OCI-M1 (cell line): ENCODE measurements around the gene MKRN3.
"Not testable (repeated sequence)": the region's sequence is repeated elsewhere in the genome, so short reads cannot be mapped to it uniquely, and the experiment has no call there.

Experiments used
- DNase-seq: peaks from one replicate; lab custom pipeline; 2025; lab: John Stamatoyannopoulos, UW

The MKRN3 gene

GRCh38 chr15:23589012-23589411 is 23.5 kb downstream of the MKRN3 start:
- no peak for DNase-seq

GRCh38 chr15:23594252-23594770 is 28.8 kb downstream of the MKRN3 start:
- DNase-seq = no peak

GRCh38 chr15:23595368-23595767 is 29.9 kb downstream of the MKRN3 start:
- DNase-seq = no peak

- DNase-seq = no peak
These were observed 31.3 kb downstream of the MKRN3 start for GRCh38 chr15:23596736-23597135.

GRCh38 chr15:23597278-23597677 is 31.8 kb downstream of the MKRN3 start:
- not testable (repeated sequence) for DNase-seq

- DNase-seq = no peak
These were observed 33.6 kb downstream of the MKRN3 start for GRCh38 chr15:23599053-23599452.

- DNase-seq = no peak
These were observed 36.6 kb downstream of the MKRN3 start for GRCh38 chr15:23602124-23602523.

GRCh38 chr15:23606226-23606625 is 40.8 kb downstream of the MKRN3 start:
- no peak for DNase-seq

- no peak for DNase-seq
These were observed 51.1 kb downstream of the MKRN3 start for GRCh38 chr15:23616536-23616935.
